Effector CD8-positive, alpha-beta T cell (primary cell): ENCODE measurements around the gene AIFM3.
"Not testable (repeated sequence)": the region's sequence is repeated elsewhere in the genome, so short reads cannot be mapped to it uniquely, and the experiment has no call there.

Experiments used
- DNase-seq: peaks from one replicate; lab custom pipeline; 2025; lab: John Stamatoyannopoulos, UW
- total RNA-seq, 4 experiments: gene quantifications; one replicate each; lab custom pipeline; 2026; lab: John Stamatoyannopoulos, UW

Gene AIFM3
- 0 to 0.91 (median 0.17) reads per million in 4 experiments for total RNA-seq

- no peak for DNase-seq
These were observed at the start of gene AIFM3 for GRCh38 chr22:20966883-20967696. Gene AIFM3 (plus strand): TSS chr22:20967255. CDS start chr22:20967945, 690 bp downstream.

GRCh38 chr22:20918663-20919218, 48.3 kb upstream of the AIFM3 start:
- DNase-seq, result no peak

GRCh38 chr22:20919718-20920117, 47.3 kb upstream of the AIFM3 start:
- DNase-seq, result no peak

GRCh38 chr22:20920881-20921203, 46.2 kb upstream of the AIFM3 start:
- DNase-seq, result no peak

- DNase-seq, result no peak
These were observed 44.8 kb upstream of the AIFM3 start for GRCh38 chr22:20922141-20922751.

GRCh38 chr22:20926243-20926642, 40.8 kb upstream of the AIFM3 start:
- no peak for DNase-seq

GRCh38 chr22:20927940-20928572, 39.0 kb upstream of the AIFM3 start:
- no peak for DNase-seq

- no peak for DNase-seq
These were observed 38.5 kb upstream of the AIFM3 start for GRCh38 chr22:20928573-20928967.

- DNase-seq, result no peak
These were observed 37.1 kb upstream of the AIFM3 start for GRCh38 chr22:20930004-20930403.

- not testable (repeated sequence) for DNase-seq
These were observed 36.6 kb upstream of the AIFM3 start for GRCh38 chr22:20930435-20930834.

GRCh38 chr22:20931126-20931654, 35.9 kb upstream of the AIFM3 start:
- DNase-seq, result no peak

- DNase-seq, result no peak
These were observed 33.1 kb upstream of the AIFM3 start for GRCh38 chr22:20933910-20934309.

- not testable (repeated sequence) for DNase-seq
These were observed 32.0 kb upstream of the AIFM3 start for GRCh38 chr22:20935049-20935448.

GRCh38 chr22:20935780-20936539, 31.1 kb upstream of the AIFM3 start:
- not testable (repeated sequence) for DNase-seq

GRCh38 chr22:20937031-20937793, 29.8 kb upstream of the AIFM3 start:
- no peak for DNase-seq

- no peak for DNase-seq
These were observed 29.0 kb upstream of the AIFM3 start for GRCh38 chr22:20937794-20938671.

GRCh38 chr22:20939457-20940185, 27.4 kb upstream of the AIFM3 start:
- not testable (repeated sequence) for DNase-seq

GRCh38 chr22:20940186-20940651, 26.8 kb upstream of the AIFM3 start:
- no peak for DNase-seq

GRCh38 chr22:20940904-20941385, 26.1 kb upstream of the AIFM3 start:
- no peak for DNase-seq
